WI38 (cell line): ENCODE results near the gene CTSZ.

Experiments used
- H3K4me3 ChIP-seq: 2 replicates; pipeline ENCODE4 v1.5.1; 2011; ENCODE audit warnings: low read depth, mild to moderate bottlenecking, control low read depth, low read length
- CTCF ChIP-seq: IDR thresholded peaks from 2 replicates; pipeline ENCODE4 v1.5.1; 2012; ENCODE audit warnings: low read depth, mild to moderate bottlenecking, control low read depth, low read length

The CTSZ gene

DNA sequence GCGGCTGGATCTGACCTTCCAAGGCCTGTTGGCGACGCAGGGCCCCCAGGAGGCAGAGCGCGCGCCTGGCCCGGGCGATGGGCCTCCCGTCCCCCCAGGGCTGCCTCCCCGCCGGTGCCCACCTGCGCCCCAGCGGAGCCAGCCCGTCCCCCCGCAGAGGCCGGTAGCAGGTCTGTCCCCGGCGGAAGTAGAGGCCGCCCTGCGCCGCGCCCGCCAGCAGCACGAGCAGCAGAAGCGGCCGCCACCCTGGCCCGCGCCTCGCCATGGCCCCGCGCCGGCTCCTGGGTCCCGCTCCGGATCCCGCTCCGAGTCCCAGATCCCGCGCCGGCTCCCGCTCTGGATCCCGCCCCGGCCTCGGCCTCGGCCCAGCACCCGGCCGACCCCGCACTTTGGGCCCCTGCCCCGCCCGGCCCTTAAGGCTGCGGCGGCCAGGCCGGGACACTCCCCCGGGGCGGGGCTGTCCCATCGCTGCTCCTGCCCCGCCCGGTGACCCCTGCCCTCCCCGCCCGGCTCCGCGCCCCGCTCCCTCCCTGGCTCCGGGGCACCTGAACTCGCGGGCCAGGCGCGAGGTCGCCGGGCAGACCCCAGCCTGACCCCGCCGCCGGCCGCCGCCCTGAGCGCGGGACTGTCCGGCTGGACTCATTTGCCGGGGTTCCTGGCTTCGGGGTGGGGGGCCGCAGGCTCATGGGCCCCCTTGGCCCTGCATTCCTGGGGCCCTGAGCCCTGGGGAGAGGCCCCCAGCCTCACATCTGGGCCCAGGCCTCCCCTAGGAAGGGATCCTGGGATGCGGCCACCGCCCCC lies at the start of gene CTSZ:
CTSZ (minus strand) TSS at position 391 of the 801 bp plus-strand sequence; CDS start at position 265, 126 bp downstream.
- H3K4me3 ChIP-seq = peak within 1 kb of the TSS; percentile 77
- TF ChIP-seq CTCF = no peak

GRCh38 chr20:59055302-59055701 lies 48.2 kb upstream of the CTSZ start:
- TF ChIP-seq CTCF = no peak
- no peak overlapping the region for H3K4me3 ChIP-seq

DNA sequence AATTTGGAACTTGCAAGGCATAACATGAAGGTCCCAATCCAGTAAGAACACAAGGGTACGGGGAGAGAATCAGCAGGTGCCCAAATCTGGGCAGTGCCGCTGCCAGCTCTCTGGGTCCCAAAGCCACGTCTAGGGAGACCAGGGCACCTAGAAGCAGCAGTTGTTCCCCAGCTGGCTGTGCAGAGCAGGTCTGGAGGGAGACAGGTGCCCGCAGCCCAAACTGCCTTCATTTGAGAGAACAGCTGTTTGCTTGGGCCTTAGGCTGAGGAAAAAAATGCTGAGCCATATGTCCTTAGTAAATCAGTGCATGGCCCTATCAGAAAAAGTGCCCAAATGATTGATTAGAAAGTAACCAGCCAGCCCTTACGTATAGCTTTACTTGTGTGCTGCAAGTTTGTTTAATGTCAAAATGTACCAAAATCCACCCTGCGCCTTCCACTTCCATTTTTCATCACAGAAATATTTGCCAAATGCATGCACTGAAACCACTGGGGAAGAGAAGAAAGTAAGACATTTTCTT lies 44.7 kb upstream of the CTSZ start:
- no peak overlapping the region for H3K4me3 ChIP-seq
- no peak for TF ChIP-seq CTCF

DNA sequence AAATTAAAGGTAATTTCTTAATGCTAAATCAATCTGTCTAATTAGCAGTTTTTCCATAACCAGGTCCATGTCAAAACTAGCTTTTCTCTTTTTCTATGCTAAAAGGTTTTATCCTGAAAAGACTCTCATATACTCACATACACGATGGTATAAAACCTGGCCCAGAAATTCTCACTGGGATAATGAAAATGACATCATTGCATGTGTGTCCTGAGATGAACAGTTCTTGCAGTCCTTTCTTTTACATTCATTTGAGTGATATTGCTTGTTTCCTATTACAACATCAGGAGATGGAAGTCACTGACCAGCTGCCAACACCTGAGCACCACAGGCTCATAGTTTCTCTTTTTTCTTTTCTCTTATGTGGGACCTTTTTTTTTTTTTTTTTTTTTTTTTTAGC lies 43.4 kb upstream of the CTSZ start:
- H3K4me3 ChIP-seq = no peak overlapping the region
- no peak for TF ChIP-seq CTCF

GRCh38 chr20:59048681-59049030 lies 41.6 kb upstream of the CTSZ start:
- no peak overlapping the region; the same call in 1 of the 2 replicates for H3K4me3 ChIP-seq
- no peak for TF ChIP-seq CTCF

DNA sequence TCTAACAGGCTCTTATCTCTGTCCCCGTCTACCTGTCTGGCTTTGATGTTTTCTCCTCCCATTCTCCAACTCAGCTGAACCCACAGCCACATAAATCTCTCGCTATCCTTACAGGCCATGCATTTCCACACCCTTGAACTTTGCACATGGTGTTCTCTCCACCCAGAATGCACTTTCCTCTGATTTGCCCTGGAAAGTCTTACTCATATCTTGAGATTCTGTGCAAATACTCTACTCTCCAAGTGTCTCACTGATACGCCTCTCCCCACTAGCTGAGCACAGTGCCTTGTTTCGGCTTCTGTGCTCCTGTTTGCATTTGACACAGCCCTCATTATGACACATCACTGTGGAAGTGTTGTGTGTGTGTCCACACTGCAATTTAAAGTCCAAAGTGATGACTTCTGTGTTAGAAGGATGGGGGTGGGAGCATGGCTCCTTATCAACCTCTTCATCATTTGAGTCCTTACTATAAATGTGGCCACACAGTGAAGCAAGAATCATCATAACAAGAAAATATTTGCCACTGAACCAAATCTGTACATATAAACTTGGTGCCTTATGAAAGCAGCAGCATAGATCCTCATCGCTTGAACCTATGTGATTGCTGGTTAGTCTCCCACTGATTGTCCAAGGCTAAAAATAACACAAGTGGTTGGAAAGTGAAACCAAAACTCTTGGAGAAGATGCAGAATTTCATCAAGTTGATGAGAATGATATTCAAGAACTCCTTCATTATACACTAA lies 41.1 kb upstream of the CTSZ start:
- TF ChIP-seq CTCF = no peak
- H3K4me3 ChIP-seq = no peak overlapping the region; the same call in 1 of the 2 replicates

GRCh38 chr20:59046862-59047261 lies 39.8 kb upstream of the CTSZ start:
- TF ChIP-seq CTCF = no peak

More at GRCh38 chr20:59046862-59047261, 39.8 kb upstream of the CTSZ start:
- no peak overlapping the region for H3K4me3 ChIP-seq
